Measurements from ENCODE around the gene NDUFB8.

DNA sequence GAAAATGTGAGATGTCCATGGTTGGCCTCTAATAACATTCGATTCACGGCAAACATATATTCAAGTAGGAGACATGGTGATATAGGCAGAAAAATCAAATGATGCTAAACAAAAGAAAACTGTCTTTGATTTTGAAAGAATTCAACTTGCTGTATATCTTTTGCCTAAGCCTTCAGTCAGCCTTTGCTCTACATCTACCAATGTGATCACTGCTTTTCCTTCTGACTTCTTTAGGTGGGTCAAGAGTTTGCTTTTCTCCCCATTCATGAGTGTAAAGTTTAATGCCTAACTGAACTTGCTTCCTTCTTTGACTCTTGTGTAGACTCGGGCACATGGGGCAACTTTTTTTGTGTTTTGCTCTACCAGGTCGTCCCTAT, 5.7 kb upstream of the NDUFB8 start:
- TF ChIP-seq, protein P1, sequence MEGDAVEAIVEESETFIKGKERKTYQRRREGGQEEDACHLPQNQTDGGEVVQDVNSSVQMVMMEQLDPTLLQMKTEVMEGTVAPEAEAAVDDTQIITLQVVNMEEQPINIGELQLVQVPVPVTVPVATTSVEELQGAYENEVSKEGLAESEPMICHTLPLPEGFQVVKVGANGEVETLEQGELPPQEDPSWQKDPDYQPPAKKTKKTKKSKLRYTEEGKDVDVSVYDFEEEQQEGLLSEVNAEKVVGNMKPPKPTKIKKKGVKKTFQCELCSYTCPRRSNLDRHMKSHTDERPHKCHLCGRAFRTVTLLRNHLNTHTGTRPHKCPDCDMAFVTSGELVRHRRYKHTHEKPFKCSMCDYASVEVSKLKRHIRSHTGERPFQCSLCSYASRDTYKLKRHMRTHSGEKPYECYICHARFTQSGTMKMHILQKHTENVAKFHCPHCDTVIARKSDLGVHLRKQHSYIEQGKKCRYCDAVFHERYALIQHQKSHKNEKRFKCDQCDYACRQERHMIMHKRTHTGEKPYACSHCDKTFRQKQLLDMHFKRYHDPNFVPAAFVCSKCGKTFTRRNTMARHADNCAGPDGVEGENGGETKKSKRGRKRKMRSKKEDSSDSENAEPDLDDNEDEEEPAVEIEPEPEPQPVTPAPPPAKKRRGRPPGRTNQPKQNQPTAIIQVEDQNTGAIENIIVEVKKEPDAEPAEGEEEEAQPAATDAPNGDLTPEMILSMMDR (conservative IDR thresholded peaks at IDR 0.05 in 1 of 2, IDR thresholded peaks at IDR 0.05 in 1 of 2; ENCODE audit: low read depth in 1 of 2, low read length in 2 of 2) = no peak
- TF ChIP-seq EZH2 (IDR thresholded peaks at IDR 0.05; ENCODE audit: low read length, missing control alignments) = no peak

Data from fibroblast of lung (primary cell).